RKO (cell line): ENCODE measurements around the gene ASIC2.

ENCODE experiments used
- DNase-seq: peaks from one replicate; pipeline ENCODE4 v3.0.0-alpha.2; 2016; ENCODE audit warnings: low spot score

Gene ASIC2

GRCh38 chr17:33202796-33203495, 90.1 kb downstream of the ASIC2 start:
- DNase-seq, result no peak

GRCh38 chr17:33202021-33202420, 91.1 kb downstream of the ASIC2 start:
- no peak for DNase-seq

- DNase-seq, result no peak
Observed at GRCh38 chr17:33201283-33201682, 91.8 kb downstream of the ASIC2 start.

GRCh38 chr17:33200587-33200986, 92.5 kb downstream of the ASIC2 start:
- peak; percentile 14 for DNase-seq

GRCh38 chr17:33199571-33200510, 93.3 kb downstream of the ASIC2 start:
- peak; percentile 15 for DNase-seq

GRCh38 chr17:33198954-33199353, 94.1 kb downstream of the ASIC2 start:
- no peak for DNase-seq

- no peak for DNase-seq
Observed at GRCh38 chr17:33197342-33197741, 95.8 kb downstream of the ASIC2 start.

GRCh38 chr17:33196883-33197282, 96.2 kb downstream of the ASIC2 start:
- DNase-seq, result no peak

- DNase-seq, result no peak
Observed at GRCh38 chr17:33192951-33193911, 99.9 kb downstream of the ASIC2 start.

GRCh38 chr17:33183487-33184026, 109.5 kb downstream of the ASIC2 start:
- no peak for DNase-seq

- DNase-seq, result no peak
Observed at GRCh38 chr17:33179151-33179550, 113.9 kb downstream of the ASIC2 start.

- no peak for DNase-seq
Observed at GRCh38 chr17:33178681-33179080, 114.4 kb downstream of the ASIC2 start.

GRCh38 chr17:33175562-33175961, 117.5 kb downstream of the ASIC2 start:
- DNase-seq, result no peak

- no peak for DNase-seq
Observed at GRCh38 chr17:33171931-33172330, 121.2 kb downstream of the ASIC2 start.

- no peak for DNase-seq
Observed at GRCh38 chr17:33169580-33170285, 123.4 kb downstream of the ASIC2 start.

GRCh38 chr17:33167736-33168135, 125.4 kb downstream of the ASIC2 start:
- no peak for DNase-seq

- no peak for DNase-seq
Observed at GRCh38 chr17:33166472-33166871, 126.6 kb downstream of the ASIC2 start.

- DNase-seq, result no peak
Observed at GRCh38 chr17:33164169-33164881, 128.8 kb downstream of the ASIC2 start.

GRCh38 chr17:33163533-33164168, 129.4 kb downstream of the ASIC2 start:
- no peak for DNase-seq

GRCh38 chr17:33154869-33155455, 138.1 kb downstream of the ASIC2 start:
- DNase-seq, result no peak
